Astrocyte (in vitro differentiated cells and primary cell): ENCODE data around the gene ITGA2. TPM values are rescaled to one million over a fixed set of nuclear protein-coding genes. Genes with fewer than 3 reads are reported as not detected.

Experiments used
- DNase-seq: peaks from one replicate; pipeline ENCODE4 v3.0.0-alpha.2; 2010; ENCODE audit warnings: low read depth
- FAIRE-seq: peaks from 2 replicates; lab custom pipeline; 2011; peaks lifted over from hg19 to GRCh38; lab: Jason Lieb, UNC
- H2AFZ ChIP-seq: 2 replicates; pipeline ENCODE4 v1.6.0; 2012; ENCODE audit warnings: low read depth, low read length, inconsistent platforms
- H3K27ac ChIP-seq: 2 replicates; pipeline ENCODE4 v1.5.1; 2011; ENCODE audit warnings: low read depth, low read length, inconsistent platforms
- H3K27me3 ChIP-seq: 2 replicates; pipeline ENCODE4 v1.6.0; 2011; ENCODE audit warnings: low read length, inconsistent platforms; ENCODE audit not compliant: insufficient read depth
- H3K36me3 ChIP-seq: 2 replicates; pipeline ENCODE4 v1.5.1; 2011; ENCODE audit warnings: low read length, inconsistent platforms; ENCODE audit not compliant: insufficient read depth
- H3K4me1 ChIP-seq: 2 replicates; pipeline ENCODE4 v1.5.1; 2011; ENCODE audit warnings: low read length, inconsistent platforms; ENCODE audit not compliant: insufficient read depth
- H3K4me2 ChIP-seq: 2 replicates; pipeline ENCODE4 v1.6.0; 2012; ENCODE audit warnings: low read length, inconsistent platforms
- H3K4me3 ChIP-seq: 2 replicates; pipeline ENCODE4 v1.5.1; 2011; ENCODE audit warnings: low read depth, mild to moderate bottlenecking, low read length, inconsistent platforms; ENCODE audit not compliant: insufficient read depth
- H3K79me2 ChIP-seq: 2 replicates; pipeline ENCODE4 v1.6.0; 2012; ENCODE audit warnings: mild to moderate bottlenecking, low read length, inconsistent platforms; ENCODE audit not compliant: insufficient read depth
- H3K9ac ChIP-seq: 2 replicates; pipeline ENCODE4 v1.6.0; 2012; ENCODE audit warnings: mild to moderate bottlenecking, low read length, inconsistent platforms
- H3K9me3 ChIP-seq: 2 replicates; pipeline ENCODE4 v1.5.1; 2012; ENCODE audit warnings: low read depth, mild to moderate bottlenecking, low read length, inconsistent platforms; ENCODE audit not compliant: insufficient read depth
- H4K20me1 ChIP-seq: 2 replicates; pipeline ENCODE4 v1.6.0; 2012; ENCODE audit warnings: low read length, inconsistent platforms; ENCODE audit not compliant: insufficient read depth
- H3K27ac Mint-ChIP-seq: one replicate; pipeline ENCODE4 v1.8.0; 2021; ENCODE audit warnings: mild to moderate bottlenecking, mixed read lengths; ENCODE audit not compliant: unreplicated experiment
- H3K27me3 Mint-ChIP-seq: one replicate; pipeline ENCODE4 v1.8.0; 2021; ENCODE audit warnings: low read depth, mixed read lengths; ENCODE audit not compliant: unreplicated experiment
- H3K36me3 Mint-ChIP-seq: one replicate; pipeline ENCODE4 v1.8.0; 2021; ENCODE audit warnings: low read depth, mixed read lengths; ENCODE audit not compliant: unreplicated experiment
- H3K4me1 Mint-ChIP-seq: one replicate; pipeline ENCODE4 v1.8.0; 2021; ENCODE audit warnings: low read depth, mixed read lengths; ENCODE audit not compliant: unreplicated experiment
- H3K4me3 Mint-ChIP-seq: one replicate; pipeline ENCODE4 v1.8.0; 2021; ENCODE audit warnings: mild to moderate bottlenecking, moderate library complexity, mixed read lengths; ENCODE audit not compliant: unreplicated experiment
- H3K9me3 Mint-ChIP-seq: one replicate; pipeline ENCODE4 v1.8.0; 2021; ENCODE audit warnings: mild to moderate bottlenecking, mixed read lengths; ENCODE audit not compliant: unreplicated experiment
- CTCF ChIP-seq: IDR thresholded peaks from 2 replicates; pipeline ENCODE4 v1.5.1; 2011; ENCODE audit warnings: low read depth, mild to moderate bottlenecking, inconsistent platforms, low read length, moderate library complexity; ENCODE audit not compliant: insufficient read depth
- EZH2 ChIP-seq: IDR thresholded peaks from 2 replicates; pipeline ENCODE4 v1.6.1; 2012; ENCODE audit warnings: mild to moderate bottlenecking, low read length, inconsistent platforms; ENCODE audit not compliant: insufficient read depth
- total RNA-seq: library from RNA; stranded (reverse); gene quantifications from 2 replicates; pipeline ENCODE4 v1.2.1, GENCODE V29; 2021

ITGA2 gene
- total RNA-seq, 1 donor from 2014 or later, result 35.9 TPM

GRCh38 chr5:53087171-53087570, 98.0 kb downstream of the ITGA2 start:
- TF ChIP-seq CTCF, result no peak
- Histone ChIP-seq H3K36me3 (peaks cover 27% of the 10 kb centered on the region), H3K4me1 (peaks cover 6% of the 10 kb centered on the region), H3K4me2 (no peak overlapping the region), H3K4me3 (no peak overlapping the region), H4K20me1 (no peaks in the 10 kb centered on the region), H3K27me3 (no peaks in the 10 kb centered on the region), H3K27ac (no peak overlapping the region), H3K79me2 (no peaks in the 10 kb centered on the region), H3K9me3 (no peaks in the 10 kb centered on the region), H3K9ac (no peak overlapping the region), H2AFZ (no peak overlapping the region)
- Mint-ChIP-seq H3K27me3 (no peaks in the 10 kb centered on the region), H3K4me3 (no peak overlapping the region), H3K27ac (no peak overlapping the region), H3K9me3 (no peaks in the 10 kb centered on the region), H3K4me1 (peaks cover 12% of the 10 kb centered on the region), H3K36me3 (peaks cover 4% of the 10 kb centered on the region)
- DNase-seq (no peak), FAIRE-seq (no peak)

- no peak overlapping the region for H3K27ac Mint-ChIP-seq
- DNase-seq (no peak), FAIRE-seq (no peak)
- H3K27ac ChIP-seq, result no peak overlapping the region
- no peak overlapping the region for H3K4me2 ChIP-seq
- TF ChIP-seq EZH2 (no peak), CTCF (no peak)
- peaks cover 12% of the 10 kb centered on the region for H3K4me1 Mint-ChIP-seq
- no peaks in the 10 kb centered on the region for H3K27me3 Mint-ChIP-seq
- no peak overlapping the region for H2AFZ ChIP-seq
- no peaks in the 10 kb centered on the region for H3K9me3 ChIP-seq
- no peaks in the 10 kb centered on the region for H3K9me3 Mint-ChIP-seq
- peaks cover 4% of the 10 kb centered on the region for H3K36me3 Mint-ChIP-seq
- peaks cover 27% of the 10 kb centered on the region for H3K36me3 ChIP-seq
- H3K4me3 Mint-ChIP-seq, result no peak overlapping the region
- no peak overlapping the region for H3K4me3 ChIP-seq
- H4K20me1 ChIP-seq, result no peaks in the 10 kb centered on the region
- H3K27me3 ChIP-seq, result no peaks in the 10 kb centered on the region
- no peak overlapping the region for H3K9ac ChIP-seq
- peaks cover 6% of the 10 kb centered on the region for H3K4me1 ChIP-seq
- no peaks in the 10 kb centered on the region for H3K79me2 ChIP-seq
These were observed 98.5 kb downstream of the ITGA2 start for GRCh38 chr5:53087621-53088121.

GRCh38 chr5:53089481-53089991, 100.4 kb downstream of the ITGA2 start:
- Mint-ChIP-seq H3K27ac (no peak overlapping the region), H3K4me1 (peaks cover 12% of the 10 kb centered on the region), H3K4me3 (no peak overlapping the region), H3K36me3 (no peaks in the 10 kb centered on the region), H3K9me3 (no peaks in the 10 kb centered on the region), H3K27me3 (no peaks in the 10 kb centered on the region)
- no peaks in the 10 kb centered on the region for H4K20me1 ChIP-seq
- H2AFZ ChIP-seq, result no peak overlapping the region
- FAIRE-seq (no peak), DNase-seq (no peak)
- peaks cover 6% of the 10 kb centered on the region for H3K4me1 ChIP-seq
- H3K9ac ChIP-seq, result no peak overlapping the region
- no peaks in the 10 kb centered on the region for H3K9me3 ChIP-seq
- H3K4me2 ChIP-seq, result no peak overlapping the region
- H3K4me3 ChIP-seq, result no peak overlapping the region
- no peak for TF ChIP-seq EZH2
- no peak for TF ChIP-seq CTCF
- no peaks in the 10 kb centered on the region for H3K27me3 ChIP-seq
- no peaks in the 10 kb centered on the region for H3K79me2 ChIP-seq
- H3K36me3 ChIP-seq, result peaks cover 18% of the 10 kb centered on the region
- H3K27ac ChIP-seq, result no peak overlapping the region
